Measurements from ENCODE around the gene SKP2.
"Not testable (repeated sequence)": the region's sequence is repeated elsewhere in the genome, so short reads cannot be mapped to it uniquely, and the experiment has no call there.

The SKP2 gene

DNA sequence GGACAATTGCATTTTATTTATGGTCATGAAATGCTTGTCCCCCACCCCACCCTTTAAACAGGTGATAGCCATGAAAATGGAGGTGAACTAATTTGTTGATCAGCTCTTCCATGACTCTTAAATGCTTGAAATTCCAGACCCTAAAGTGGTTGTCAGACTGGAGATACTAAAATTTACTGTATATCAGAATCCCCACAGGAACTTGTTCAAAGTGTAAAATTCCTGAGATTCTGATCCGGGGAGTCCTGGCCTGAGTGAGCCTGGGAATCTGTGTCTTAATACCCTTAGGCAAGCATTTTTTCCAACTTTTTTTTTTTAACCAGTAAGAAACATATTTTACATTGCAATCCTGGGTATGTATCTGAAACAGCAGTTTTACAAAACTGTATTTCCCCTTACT, 4.7 kb downstream of the SKP2 start:
- no peak for DNase-seq (ENCODE audit: low read depth in 2 of 2)

DNA sequence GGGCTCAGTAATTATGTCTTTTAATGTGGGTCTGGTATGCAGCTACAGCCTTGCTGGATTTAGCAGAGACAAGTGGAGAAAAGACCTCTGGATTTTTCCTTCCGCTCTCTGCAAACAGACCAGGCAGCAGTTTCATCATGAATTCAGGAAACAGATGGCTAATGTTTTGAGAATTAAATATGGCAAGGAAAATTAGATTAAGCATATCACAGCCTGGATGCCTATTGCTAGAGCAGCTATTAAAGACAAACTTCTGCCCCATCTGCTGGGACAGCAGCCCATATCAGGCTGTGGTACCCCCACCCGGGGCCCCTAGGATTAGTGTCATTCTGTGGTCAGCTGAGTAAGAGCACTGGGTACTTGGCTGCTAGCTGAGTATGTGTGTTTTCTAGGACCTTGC, 6.2 kb downstream of the SKP2 start:
- DNase-seq (ENCODE audit: low read depth in 2 of 2) = no peak

DNA sequence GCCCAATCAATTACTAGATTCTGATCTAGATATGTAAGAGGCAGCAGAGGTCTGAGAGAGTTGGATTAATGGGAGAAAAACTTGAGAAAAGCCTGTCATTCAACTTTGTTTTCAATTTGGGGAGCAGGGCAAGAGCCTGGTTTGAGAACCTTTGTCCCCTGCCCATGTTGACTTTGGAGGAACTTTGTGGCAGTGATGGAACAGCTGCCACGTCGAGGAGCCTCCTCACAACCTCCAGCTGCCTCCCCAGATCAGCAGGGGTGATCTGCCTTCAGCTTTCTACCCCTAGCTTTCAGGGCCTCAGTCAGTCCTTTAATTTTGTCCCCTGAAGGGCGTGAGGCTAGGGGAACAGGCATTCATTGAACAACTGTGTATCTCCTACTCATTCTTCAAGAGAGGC, 8.7 kb downstream of the SKP2 start:
- no peak for DNase-seq (ENCODE audit: low read depth in 2 of 2)

DNA sequence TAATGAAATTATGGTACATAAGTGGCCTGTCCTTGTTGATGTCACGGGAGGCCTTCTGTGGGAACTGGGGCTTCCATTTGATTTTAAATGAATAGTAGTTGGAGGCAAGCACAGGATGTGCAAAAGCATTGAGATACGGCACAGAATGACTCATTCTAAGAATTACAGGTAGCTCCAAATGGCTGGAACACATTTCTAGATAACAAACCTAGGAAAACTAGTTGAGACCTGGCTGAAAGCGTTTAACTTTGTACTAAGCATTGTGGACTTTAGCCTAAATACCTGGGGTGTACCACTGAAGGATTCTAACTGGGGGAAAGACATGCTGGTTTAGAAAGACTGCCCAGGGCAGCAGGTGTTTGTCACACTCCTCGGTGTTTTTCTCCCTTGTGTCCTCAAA, 9.4 kb downstream of the SKP2 start:
- DNase-seq (ENCODE audit: low read depth in 2 of 2) = no peak

DNA sequence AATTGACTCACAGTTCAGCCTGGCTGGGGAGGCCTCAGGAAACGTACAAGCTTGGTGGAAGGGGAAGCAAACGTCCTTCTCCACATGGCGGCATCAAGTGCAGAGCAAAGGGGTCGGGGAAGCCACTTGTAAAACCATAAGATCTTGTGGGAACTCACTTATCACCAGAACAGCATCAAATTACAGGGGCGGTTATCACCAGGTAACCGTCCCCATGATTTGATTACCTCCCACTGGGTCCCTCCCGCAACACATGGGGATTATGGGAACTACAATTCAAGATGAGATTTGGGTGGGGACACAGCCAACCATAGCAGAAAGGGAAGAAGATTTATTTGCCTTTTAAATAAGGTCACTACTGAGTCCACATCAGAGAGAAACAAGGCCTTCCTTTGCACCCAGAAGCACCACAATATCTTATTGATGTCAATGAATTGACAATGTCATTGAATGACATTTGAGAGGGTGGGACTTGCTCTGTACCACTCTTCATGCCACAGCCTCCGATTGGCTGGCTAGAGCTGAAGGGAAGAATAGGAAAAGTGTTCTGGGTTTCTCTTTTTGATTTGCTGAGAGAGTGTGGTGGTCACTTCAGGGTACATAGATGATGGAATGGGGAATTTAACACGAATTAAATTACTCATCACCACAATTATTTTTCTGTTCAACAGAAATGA, 11.0 kb downstream of the SKP2 start:
- DNase-seq (ENCODE audit: low read depth in 2 of 2) = no peak

DNA sequence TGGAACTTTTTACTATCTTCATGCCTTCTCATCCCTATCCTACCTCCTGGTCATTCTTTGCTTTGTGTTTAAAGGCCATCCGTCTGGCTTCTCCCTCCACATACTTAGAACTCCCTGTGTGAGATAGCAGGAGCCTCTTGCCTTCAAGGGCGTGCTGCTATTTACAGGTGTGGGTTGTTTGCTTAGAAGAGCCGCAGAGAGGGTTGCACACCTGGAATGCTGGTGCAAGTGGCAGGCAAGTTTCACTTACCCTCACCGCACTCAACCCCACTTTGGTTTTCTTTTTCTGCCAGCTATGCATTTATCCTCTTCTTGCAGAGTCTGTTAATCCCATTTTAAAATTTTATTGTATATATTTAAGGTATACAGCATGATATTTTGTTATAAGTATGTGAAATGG, 12.6 kb downstream of the SKP2 start:
- no peak for DNase-seq (ENCODE audit: low read depth in 2 of 2)

DNA sequence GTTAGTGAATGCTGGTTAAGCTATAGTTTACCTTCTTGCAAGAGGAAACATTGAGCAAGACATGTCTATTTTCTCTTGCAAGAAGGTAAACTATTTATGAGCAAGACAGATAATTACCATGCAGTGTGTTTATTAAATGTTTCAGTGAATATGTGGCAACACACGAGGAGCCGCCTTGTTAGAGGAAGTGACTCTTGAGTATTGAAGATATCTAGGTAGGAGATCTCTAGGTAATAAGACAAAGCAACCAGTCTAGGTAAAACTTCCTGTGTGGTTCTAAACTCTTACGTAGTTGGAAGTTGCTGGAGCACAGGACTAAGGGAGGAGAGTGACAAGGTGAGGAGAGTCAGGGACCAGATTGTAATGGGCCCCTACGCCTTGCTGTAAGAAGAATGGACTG, 16.8 kb downstream of the SKP2 start:
- DNase-seq (ENCODE audit: low read depth in 2 of 2) = no peak

DNA sequence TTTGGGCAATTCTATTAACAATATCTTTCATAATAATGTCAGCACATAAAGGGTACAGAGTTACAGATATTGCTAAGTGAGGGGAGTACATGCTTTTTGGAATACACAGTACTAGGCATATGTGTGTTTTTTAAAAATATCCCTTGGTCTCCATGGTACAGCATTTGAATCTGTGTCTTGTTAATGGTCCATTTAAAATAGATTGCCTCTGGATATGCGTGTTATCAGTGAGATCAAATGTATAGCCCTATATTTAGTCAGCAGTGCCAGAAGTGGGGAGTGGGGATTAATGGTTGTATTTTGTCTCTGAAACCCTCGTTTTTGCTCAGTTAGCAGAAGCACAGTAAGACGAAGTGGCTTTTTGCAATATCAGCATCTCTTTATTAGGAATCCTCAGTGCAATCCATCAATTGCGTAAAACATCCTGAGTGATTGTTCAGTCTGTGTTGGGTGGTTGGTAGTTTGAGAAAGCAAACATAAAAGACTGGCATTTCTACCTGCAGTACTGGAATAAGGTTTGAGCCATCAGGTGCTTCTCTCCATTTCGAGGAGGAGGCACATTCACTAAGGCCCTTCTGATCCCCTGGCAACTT, 19.0 kb downstream of the SKP2 start:
- no peak for DNase-seq (ENCODE audit: low read depth in 2 of 2)

DNA sequence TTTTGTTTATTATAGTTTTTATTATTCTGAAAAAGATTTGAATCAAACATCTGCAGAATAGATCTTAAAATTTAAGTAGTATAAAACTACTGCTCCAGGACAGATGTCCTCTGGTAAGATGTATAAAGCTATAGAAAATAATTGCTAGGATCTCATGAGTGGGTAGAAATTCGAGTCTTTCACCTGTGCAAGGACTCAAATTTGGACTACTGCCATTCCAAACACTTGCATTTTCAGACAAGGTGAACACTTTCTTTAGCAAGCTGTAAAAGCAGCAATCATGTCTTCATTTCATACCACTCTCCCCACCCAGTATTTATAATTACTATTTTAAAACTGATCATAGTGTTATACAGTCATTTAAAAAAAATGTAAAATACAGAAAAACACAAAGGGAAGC, 20.7 kb downstream of the SKP2 start:
- DNase-seq (ENCODE audit: low read depth in 2 of 2) = no peak

DNA sequence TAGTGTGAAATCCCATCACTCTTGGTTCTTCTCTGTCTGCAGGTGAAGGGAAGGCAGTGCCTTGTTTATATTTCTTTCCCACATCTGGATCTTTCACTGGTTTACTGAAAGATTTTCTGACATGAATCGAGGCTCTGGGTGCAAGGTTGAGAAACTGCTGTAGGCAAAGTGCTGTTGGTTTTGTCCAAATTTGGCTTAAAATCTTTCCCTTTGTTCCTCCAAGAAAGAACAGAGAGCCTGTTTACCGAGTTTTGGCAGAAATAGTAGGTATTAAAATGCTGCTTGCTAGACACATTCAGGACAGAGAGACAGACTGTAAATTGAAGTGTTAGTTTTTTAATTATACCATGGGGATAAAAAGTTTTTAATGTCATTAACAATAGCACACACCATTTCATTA, 21.5 kb downstream of the SKP2 start:
- DNase-seq (ENCODE audit: low read depth in 2 of 2) = no peak

DNA sequence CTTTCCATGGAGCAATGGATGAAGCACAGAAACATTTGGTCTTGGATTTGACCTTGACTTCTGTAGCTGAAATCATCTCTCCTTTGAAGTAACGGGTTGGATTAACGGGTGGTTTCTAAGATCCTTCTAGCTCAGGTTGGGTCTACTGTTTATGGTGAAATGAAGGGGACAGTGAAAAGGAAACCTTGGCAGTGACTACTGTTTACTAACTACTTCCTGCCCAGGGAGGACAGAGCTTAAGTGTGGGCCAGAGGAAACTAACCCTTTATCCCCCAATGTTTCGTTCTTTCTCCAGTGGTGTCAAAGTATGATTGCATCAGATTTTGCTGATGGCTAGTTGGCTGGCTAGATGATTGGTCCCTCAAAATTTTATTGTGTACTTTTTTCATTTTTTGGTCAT, 22.2 kb downstream of the SKP2 start:
- DNase-seq (ENCODE audit: low read depth in 2 of 2) = no peak

DNA sequence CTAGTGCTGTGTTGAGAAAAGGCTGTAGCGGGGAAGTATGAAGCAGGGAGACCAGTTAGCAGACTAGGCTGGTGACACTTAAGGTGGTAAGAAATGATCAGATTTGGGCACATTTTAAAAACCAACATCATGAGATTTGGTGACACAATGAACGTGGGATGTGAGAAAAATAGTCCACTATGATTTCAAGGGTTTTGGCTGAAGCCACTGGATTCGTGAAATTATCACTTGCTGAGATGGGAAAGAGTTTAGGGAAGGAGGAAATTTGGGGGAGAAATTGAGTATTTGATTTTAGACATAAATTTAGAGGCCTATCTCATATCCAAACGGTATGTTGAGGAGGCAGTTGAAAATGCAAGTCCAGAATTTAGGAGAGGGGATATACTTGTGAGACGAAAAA, 23.1 kb downstream of the SKP2 start:
- DNase-seq (ENCODE audit: low read depth in 2 of 2) = no peak

DNA sequence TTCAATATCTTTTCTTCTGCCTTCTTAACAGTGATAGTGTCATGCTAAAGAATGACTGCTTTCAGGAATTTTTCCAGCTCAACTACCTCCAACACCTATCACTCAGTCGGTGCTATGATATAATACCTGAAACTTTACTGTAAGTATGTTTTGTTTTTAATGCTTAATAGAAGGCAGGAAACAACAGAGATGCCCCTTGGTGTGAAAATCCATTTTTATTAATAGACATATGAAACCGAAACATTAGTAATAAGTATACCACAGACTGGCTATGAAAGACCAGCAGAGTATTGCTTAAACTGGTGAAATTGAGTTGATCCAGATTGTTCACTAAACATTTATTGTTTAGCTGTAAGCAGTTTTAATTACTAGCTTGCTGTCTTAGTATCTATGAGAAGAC, 25.2 kb downstream of the SKP2 start:
- DNase-seq (ENCODE audit: low read depth in 2 of 2) = no peak

DNA sequence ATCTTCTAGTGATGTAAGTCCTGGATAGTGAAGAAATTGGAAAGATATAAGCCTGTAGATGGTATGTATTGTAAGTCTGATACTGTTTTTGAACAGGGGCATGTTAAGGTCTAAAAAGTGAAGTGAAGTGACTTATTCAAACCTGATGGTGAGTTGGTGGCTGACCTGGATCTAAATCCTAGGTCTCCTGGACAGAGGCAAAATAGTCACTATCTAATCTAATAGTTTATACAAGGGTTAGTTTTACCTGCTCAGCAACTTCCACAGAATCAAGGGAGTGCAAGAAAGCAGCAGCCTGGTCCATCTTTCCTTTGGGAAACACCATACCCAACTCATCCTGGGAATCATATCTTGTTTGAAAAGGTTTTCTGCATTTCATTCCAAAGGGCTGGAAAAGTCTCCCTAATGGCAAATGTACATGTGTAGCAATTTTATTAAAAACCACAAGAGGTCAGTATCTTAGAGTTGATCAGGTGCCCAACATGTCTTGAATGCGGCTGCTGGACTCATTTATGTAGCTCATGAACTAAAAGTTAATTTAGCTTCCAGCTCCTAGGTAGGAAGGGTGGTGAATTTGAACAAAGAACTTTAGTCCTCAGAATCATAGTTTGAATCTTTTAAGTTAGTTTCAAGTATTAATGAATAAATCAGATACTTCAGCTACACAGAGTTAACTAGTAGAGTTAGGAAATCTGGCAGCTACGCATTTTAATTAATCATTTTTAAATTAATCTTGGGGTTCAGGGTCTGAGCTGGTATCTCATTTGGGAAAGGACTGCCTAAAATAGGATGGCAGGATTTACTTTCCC, 26.0 kb downstream of the SKP2 start:
- DNase-seq (ENCODE audit: low read depth in 2 of 2) = no peak

DNA sequence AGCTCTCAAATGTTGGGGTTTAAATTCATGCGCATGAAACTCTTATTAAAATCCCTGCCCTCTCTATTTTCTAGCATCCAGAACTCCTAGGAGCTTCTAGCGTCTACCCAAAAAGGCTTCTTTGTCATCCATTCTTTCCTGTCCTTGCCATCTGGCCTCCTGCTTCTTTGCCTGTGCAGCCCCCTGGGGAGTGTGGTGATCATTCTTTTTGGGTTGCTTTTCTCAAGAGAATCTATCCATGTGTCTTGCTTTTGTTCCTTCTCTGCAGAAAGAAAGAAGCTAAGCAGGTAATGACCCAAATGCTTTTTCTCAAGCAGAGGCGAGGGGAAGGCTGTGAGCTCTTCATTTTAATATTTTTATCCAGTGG, 26.6 kb downstream of the SKP2 start:
- DNase-seq (ENCODE audit: low read depth in 2 of 2) = no peak

DNA sequence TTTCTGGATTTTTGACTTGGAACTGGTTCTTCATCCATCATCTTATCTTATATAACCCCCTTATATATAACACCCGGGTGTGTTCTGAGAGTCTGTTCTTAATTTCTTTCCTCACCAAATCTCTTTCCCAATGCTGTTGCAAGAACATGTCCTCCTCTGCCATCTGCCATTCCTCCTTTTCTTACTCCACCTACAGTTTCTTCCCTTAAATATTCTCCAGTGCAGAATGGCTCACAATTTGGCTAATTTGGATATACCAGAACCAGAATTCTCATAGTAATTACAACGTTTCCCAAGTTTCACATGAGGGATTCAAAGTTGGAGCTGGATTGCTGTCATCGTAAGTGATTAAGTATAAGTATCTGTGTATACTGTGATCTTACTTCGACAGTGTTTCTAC, 28.0 kb downstream of the SKP2 start:
- no peak for DNase-seq (ENCODE audit: low read depth in 2 of 2)

DNA sequence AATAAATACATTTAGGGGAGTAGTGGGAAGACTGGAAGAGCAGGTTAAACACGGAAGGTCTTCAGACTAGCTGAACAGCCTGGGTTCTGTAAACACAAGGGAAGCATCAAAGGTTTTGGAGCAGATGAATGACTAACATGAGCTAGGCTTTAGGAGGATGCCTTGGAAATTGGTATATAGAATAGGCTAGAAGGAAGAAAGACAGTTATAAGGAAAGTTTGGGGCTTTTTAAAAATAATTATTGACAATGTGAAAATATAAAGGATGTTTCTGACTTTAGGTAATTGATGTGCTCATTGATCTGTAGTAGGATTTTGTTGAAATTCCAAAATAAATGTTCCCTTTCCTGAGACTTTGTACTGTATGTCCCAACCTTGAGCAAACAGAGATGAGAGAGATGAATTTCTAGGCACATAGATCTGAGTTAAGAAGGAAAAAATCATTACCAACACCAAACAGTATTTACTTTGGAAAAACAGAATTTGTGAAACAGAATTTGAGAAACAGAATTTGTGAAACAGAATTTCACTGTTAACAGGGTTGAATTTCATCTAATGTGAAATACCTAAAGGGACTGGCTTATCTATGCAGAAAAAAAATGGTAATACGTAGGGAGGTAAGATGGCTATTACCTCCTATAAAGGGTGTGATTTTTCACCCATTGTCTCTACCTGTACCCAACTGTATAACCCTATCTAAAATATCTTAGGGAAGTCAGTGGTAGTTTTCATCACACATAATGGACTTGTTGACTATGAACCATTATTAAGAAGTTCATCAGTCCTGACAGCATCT, 28.8 kb downstream of the SKP2 start:
- DNase-seq (ENCODE audit: low read depth in 2 of 2) = no peak

DNA sequence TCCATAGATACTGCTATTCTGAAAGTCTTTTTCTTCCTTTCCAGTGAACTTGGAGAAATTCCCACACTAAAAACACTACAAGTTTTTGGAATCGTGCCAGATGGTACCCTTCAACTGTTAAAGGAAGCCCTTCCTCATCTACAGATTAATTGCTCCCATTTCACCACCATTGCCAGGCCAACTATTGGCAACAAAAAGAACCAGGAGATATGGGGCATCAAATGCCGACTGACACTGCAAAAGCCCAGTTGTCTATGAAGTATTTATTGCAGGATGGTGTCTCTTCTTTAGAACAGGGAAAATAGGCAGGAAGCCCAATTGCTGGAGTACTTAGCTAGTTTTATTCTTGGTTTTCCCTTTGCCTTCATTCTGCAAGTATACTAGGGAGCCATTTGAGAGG, 29.9 kb downstream of the SKP2 start:
- no peak for DNase-seq (ENCODE audit: low read depth in 2 of 2)

DNA sequence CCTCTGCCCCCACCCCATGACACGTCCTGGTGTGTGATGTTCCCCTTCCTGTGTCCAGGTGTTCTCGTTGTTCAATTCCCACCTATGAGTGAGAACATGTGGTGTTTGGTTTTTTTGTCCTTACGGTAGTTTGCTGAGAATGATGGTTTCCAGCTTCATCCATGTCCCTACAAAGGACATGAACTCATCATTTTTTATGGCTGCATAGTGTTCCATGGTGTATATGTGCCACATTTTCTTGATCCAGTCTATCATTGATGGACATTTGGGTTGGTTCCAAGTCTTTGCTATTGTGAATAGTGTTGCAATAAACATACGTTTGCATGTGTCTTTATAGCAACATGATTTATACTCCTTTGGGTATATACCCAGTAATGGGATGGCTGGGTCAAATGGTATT, 32.5 kb downstream of the SKP2 start:
- not testable (repeated sequence) for DNase-seq (ENCODE audit: low read depth in 2 of 2)

DNA sequence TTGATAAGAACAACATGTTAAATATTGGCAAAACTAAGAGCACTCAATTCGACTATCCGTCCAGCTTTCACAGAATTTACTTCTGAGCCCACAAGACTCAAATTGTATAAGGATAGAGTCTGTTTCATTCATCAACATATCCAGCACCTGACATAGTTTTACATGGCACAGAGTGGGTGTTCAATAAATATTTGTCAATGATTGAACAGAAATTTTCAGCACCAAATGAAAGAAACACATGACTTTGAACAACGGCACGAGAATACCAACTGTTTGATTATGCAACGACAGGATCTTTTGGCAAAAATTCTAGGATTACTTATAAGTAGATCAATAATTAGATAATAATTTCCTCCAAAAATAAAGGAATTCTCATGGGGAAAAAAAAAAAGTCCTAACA, 41.8 kb downstream of the SKP2 start:
- no peak for DNase-seq (ENCODE audit: low read depth in 2 of 2)

DNA sequence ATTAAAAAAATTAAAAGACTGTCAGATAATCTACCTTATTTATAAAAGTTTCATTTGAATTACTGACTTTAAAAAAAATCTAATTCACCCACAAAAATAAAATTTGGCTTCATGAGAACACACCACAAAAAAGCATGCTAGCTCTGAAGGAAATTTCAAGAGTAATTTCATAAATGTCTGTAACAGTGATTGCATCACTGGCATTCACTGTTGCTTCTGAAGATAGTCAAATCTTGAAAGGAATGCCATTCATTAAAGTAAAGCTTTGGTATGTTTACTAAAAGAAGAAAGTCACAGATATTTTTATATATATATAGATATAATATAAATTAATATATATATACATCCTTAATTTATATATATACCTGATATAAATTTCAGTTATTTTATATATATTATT, 46.4 kb downstream of the SKP2 start:
- DNase-seq (ENCODE audit: low read depth in 2 of 2) = no peak

DNA sequence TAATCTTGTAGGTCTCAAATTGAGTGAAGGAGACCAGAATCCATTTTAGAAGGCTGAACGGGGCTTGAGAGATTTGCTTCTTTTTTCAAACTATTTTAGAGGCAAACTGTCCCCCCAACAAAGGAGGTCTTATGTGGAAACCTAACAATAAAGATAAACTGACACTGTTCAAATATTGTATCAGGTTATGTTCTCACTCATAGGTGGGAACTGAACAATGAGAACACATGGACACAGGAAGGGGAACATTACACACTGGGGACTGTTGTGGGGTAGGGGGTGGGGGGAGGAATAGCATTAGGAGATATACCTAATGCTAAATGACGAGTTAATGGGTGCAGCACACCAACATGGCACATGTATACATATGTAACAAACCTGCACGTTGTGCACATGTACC, 46.9 kb downstream of the SKP2 start:
- DNase-seq (ENCODE audit: low read depth in 2 of 2) = not testable (repeated sequence)

DNA sequence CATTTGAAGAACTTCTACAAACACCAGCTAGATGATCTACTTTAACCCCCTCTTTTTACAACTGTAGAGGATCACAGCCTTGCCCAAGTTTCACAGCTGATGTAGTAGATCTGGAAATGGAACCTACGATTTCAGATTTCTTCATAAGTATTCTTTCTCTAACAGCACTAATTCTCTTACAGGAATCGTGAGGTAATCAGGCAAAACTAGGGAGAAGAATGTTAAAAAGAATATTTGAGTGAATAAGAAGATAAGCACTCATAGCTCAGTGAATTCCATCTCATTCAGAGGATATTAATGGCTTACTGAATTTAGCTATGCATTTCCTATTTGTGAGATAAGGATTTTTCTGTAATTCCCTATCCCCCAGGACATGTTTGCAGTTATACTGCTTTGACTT, 47.7 kb downstream of the SKP2 start:
- no peak for DNase-seq (ENCODE audit: low read depth in 2 of 2)
